HepG2 (cell line): ENCODE data around the gene HPDL. TPM values are rescaled to one million over a fixed set of nuclear protein-coding genes. Genes with fewer than 3 reads are reported as not detected.

ENCODE experiments used
- GZF1 ChIP-seq: sonication (generic); formaldehyde crosslinking; IDR thresholded peaks from 2 replicates; pipeline ENCODE4 v1.5.1; 2020; ENCODE audit warnings: mild to moderate bottlenecking, missing genetic modification reagents
- HBP1 ChIP-seq: IDR thresholded peaks from 2 replicates; pipeline ENCODE4 v1.6.1; 2016; ENCODE audit warnings: low read depth, control low read depth
- MTF1 ChIP-seq: sonication (generic); formaldehyde crosslinking; IDR thresholded peaks from 2 replicates; pipeline ENCODE4 v1.5.0; 2020; ENCODE audit warnings: missing genetic modification reagents
- NFIC ChIP-seq: IDR thresholded peaks from 2 replicates; pipeline ENCODE4 v1.6.1; 2012; ENCODE audit warnings: mild to moderate bottlenecking, low read length, inconsistent platforms
- RAD51 ChIP-seq: fragments of 450-650 bp; IDR thresholded peaks from 2 replicates; pipeline ENCODE4 v1.6.1; 2016; ENCODE audit warnings: borderline replicate concordance
- RFX5 ChIP-seq: IDR thresholded peaks from 2 replicates; pipeline ENCODE4 v1.6.1; 2011; ENCODE audit warnings: low read depth, low read length, improper control_type of control experiment
- RXRA ChIP-seq: sonication (generic); formaldehyde crosslinking; IDR thresholded peaks from 2 replicates; pipeline ENCODE4 v1.5.1; 2020; ENCODE audit warnings: missing genetic modification reagents
- SIX4 ChIP-seq: sonication (generic); formaldehyde crosslinking; IDR thresholded peaks from 2 replicates; pipeline ENCODE4 v1.4.0; 2020; ENCODE audit warnings: missing genetic modification reagents
- SP2 ChIP-seq: sonication (generic); formaldehyde crosslinking; IDR thresholded peaks from 2 replicates; pipeline ENCODE4 v1.5.1; 2020; ENCODE audit warnings: mild to moderate bottlenecking, missing genetic modification reagents
- TOPORS ChIP-seq: sonication (generic); formaldehyde crosslinking; IDR thresholded peaks from 2 replicates; pipeline ENCODE4 v1.8.0; 2023; ENCODE audit warnings: mild to moderate bottlenecking, missing genetic modification reagents
- USF2 ChIP-seq, 2 experiments: sonication (generic) in 1 of 2; formaldehyde crosslinking in 1 of 2; IDR thresholded peaks; 2 replicates each; pipeline versions ENCODE4 v1.5.1 to v1.6.1; 2011 to 2020; ENCODE audit warnings: borderline replicate concordance in 1 of 2, low read depth in 1 of 2, low read length in 1 of 2, mild to moderate bottlenecking in 1 of 2, missing genetic modification reagents in 1 of 2, moderate library complexity in 1 of 2
- ZNF451 ChIP-seq: sonication (generic); formaldehyde crosslinking; IDR thresholded peaks from 2 replicates; pipeline ENCODE4 v1.5.0; 2020; ENCODE audit warnings: mild to moderate bottlenecking, missing genetic modification reagents
- ZNF563 ChIP-seq: sonication (generic); formaldehyde crosslinking; IDR thresholded peaks from 2 replicates; pipeline ENCODE4 v1.8.0; 2022; ENCODE audit warnings: mild to moderate bottlenecking, moderate library complexity, missing genetic modification reagents
- ZNF646 ChIP-seq: sonication (generic); formaldehyde crosslinking; IDR thresholded peaks from 2 replicates; pipeline ENCODE4 v1.9.0; 2021; ENCODE audit warnings: mild to moderate bottlenecking, missing genetic modification reagents
- polyA plus RNA-seq, 8 experiments: library from polyadenylated mRNA; depleted of rRNA in 3 of 8; stranded (reverse) in 7 of 8; unstranded in 1 of 8; fragments of >200 nt; fragmentation: Illumina TruSeq in 4 of 8; extraction: Trizol in 4 of 8; gene quantifications; 2 replicates each; pipeline versions ENCODE4 v1.2.1 to v1.2.3, GENCODE V29; 2011 to 2016; ENCODE audit warnings: low read depth in 4 of 8, missing spikeins in 1 of 8, mixed read lengths in 1 of 8; ENCODE audit not compliant: insufficient read depth in 1 of 8
- total RNA-seq, 5 experiments: library from RNA; depleted of rRNA; stranded (reverse); fragments of >200 nt; fragmentation: Illumina TruSeq; extraction: Trizol; gene quantifications; 2 replicates each; pipeline ENCODE4 v1.2.3, GENCODE V29; 2016; ENCODE audit warnings: low read depth in 1 of 5
- TF ChIP-seq, protein P1 (sequence below): sonication (generic); formaldehyde crosslinking; IDR thresholded peaks from 2 replicates; pipeline ENCODE4 v1.4.0; 2020; ENCODE audit warnings: missing genetic modification reagents

Gene HPDL
- total and polyA plus RNA-seq, 2 of the 13 experiments (the other 11 are each of a cell fraction or from before 2014, with no cell fraction given): not detected

- TF ChIP-seq SIX4 (no peak; the same call in 1 of the 2 replicates), RAD51 (no peak), ZNF563 (CRISPR knock-in tag) (peak; percentile 96), ZNF451 (CRISPR knock-in tag) (no peak), ZNF646 (CRISPR knock-in tag) (peak; percentile 56; the same call in 1 of the 2 replicates), USF2 (IDR thresholded peaks at IDR 0.05; ENCODE audit: low read depth, low read length) (no peak), USF2 (CRISPR knock-in tag; IDR thresholded peaks at IDR 0.05; ENCODE audit: borderline replicate concordance) (no peak), MTF1 (no peak), HBP1 (peak; percentile 89), TOPORS (CRISPR knock-in tag) (peak; percentile 67; the same call in 1 of the 2 replicates), SP2 (CRISPR knock-in tag) (peak; percentile 65), GZF1 (peak; percentile 75; the same call in 1 of the 2 replicates), NFIC (no peak), RXRA (CRISPR knock-in tag) (peak; percentile 89), RFX5 (no peak)
- TF ChIP-seq, protein P1, sequence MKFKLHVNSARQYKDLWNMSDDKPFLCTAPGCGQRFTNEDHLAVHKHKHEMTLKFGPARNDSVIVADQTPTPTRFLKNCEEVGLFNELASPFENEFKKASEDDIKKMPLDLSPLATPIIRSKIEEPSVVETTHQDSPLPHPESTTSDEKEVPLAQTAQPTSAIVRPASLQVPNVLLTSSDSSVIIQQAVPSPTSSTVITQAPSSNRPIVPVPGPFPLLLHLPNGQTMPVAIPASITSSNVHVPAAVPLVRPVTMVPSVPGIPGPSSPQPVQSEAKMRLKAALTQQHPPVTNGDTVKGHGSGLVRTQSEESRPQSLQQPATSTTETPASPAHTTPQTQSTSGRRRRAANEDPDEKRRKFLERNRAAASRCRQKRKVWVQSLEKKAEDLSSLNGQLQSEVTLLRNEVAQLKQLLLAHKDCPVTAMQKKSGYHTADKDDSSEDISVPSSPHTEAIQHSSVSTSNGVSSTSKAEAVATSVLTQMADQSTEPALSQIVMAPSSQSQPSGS (CRISPR knock-in tag): peak; percentile 80
These were observed 23.0 kb upstream of the HPDL start (continued) for GRCh38 chr1:45303520-45304310.
